ENCODE data around the gene YRDC. TPM values are rescaled to one million over a fixed set of nuclear protein-coding genes. Genes with fewer than 3 reads are reported as not detected.

The YRDC gene
- total and polyA plus RNA-seq, 2 of the 13 experiments (the other 11 are each of a cell fraction or from before 2014, with no cell fraction given): 27.5 to 29.2 TPM

DNA sequence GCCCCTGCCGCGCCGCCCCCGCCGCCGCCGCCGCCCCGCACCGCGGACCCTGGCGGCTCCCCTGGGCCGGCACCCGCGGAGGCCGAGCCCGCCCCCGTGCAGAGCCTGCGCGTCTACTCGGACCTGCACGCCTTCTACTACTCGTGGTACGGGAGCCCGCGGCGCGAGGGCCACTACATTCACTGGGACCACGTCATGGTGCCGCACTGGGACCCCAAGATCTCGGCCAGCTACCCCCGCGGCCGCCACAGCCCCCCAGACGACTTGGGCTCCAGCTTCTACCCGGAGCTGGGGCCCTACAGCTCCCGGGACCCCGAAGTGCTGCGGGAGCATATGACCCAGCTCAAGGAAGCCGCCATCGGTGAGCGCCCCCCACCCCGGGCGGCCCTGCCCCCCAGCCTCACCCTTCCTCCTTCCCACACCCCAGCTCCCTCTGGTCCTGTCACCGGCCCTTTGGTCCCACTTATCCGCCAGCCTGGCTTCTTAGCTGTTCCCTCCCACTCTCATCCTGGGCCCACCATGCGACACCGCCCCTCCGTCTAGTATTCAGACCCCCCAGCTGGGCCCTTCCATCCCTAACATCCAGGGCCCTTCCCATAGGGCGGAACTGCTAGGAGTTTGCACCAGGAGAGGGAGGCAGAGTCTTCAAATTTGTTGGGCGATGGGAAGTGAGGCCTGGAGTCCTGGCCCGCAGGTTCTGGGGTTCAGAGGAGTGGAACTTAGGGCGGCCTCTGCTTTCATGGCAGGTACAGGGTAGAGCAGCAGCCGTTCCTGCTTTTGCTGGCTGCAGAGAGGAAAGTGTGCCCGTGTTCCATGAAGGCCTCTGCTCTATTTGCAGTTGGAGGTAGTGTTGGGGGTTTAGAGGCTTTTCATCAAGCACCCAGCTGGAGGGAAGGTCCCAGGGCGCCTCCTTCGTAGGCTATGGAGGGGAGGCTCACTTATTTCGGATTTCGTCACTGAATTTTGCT lies 13.4 kb downstream of the YRDC start (continued):
- TF ChIP-seq, protein P1, sequence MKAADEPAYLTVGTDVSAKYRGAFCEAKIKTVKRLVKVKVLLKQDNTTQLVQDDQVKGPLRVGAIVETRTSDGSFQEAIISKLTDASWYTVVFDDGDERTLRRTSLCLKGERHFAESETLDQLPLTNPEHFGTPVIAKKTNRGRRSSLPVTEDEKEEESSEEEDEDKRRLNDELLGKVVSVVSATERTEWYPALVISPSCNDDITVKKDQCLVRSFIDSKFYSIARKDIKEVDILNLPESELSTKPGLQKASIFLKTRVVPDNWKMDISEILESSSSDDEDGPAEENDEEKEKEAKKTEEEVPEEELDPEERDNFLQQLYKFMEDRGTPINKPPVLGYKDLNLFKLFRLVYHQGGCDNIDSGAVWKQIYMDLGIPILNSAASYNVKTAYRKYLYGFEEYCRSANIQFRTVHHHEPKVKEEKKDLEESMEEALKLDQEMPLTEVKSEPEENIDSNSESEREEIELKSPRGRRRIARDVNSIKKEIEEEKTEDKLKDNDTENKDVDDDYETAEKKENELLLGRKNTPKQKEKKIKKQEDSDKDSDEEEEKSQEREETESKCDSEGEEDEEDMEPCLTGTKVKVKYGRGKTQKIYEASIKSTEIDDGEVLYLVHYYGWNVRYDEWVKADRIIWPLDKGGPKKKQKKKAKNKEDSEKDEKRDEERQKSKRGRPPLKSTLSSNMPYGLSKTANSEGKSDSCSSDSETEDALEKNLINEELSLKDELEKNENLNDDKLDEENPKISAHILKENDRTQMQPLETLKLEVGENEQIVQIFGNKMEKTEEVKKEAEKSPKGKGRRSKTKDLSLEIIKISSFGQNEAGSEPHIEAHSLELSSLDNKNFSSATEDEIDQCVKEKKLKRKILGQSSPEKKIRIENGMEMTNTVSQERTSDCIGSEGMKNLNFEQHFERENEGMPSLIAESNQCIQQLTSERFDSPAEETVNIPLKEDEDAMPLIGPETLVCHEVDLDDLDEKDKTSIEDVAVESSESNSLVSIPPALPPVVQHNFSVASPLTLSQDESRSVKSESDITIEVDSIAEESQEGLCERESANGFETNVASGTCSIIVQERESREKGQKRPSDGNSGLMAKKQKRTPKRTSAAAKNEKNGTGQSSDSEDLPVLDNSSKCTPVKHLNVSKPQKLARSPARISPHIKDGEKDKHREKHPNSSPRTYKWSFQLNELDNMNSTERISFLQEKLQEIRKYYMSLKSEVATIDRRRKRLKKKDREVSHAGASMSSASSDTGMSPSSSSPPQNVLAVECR (CRISPR knock-in tag; IDR thresholded peaks at IDR 0.05; ENCODE audit: borderline replicate concordance): peak; percentile 10
- TF ChIP-seq MAFG (CRISPR knock-in tag; IDR thresholded peaks at IDR 0.05) (no peak), ZNF777 (CRISPR knock-in tag; IDR thresholded peaks at IDR 0.05) (peak; percentile 57), SRF (IDR thresholded peaks at IDR 0.05; ENCODE audit: low read depth, low read length) (no peak), TCF7L2 (IDR thresholded peaks at IDR 0.05; ENCODE audit: low read depth, low read length) (no peak), ZFY (CRISPR knock-in tag; IDR thresholded peaks at IDR 0.05) (peak; percentile 45), ZNF768 (CRISPR knock-in tag; IDR thresholded peaks at IDR 0.05) (0 out of 2 replicates have a peak, but pooled peaks have one; percentile 6), MEIS2 (CRISPR knock-in tag; IDR thresholded peaks at IDR 0.05) (no peak)
- TF ChIP-seq, protein P2, sequence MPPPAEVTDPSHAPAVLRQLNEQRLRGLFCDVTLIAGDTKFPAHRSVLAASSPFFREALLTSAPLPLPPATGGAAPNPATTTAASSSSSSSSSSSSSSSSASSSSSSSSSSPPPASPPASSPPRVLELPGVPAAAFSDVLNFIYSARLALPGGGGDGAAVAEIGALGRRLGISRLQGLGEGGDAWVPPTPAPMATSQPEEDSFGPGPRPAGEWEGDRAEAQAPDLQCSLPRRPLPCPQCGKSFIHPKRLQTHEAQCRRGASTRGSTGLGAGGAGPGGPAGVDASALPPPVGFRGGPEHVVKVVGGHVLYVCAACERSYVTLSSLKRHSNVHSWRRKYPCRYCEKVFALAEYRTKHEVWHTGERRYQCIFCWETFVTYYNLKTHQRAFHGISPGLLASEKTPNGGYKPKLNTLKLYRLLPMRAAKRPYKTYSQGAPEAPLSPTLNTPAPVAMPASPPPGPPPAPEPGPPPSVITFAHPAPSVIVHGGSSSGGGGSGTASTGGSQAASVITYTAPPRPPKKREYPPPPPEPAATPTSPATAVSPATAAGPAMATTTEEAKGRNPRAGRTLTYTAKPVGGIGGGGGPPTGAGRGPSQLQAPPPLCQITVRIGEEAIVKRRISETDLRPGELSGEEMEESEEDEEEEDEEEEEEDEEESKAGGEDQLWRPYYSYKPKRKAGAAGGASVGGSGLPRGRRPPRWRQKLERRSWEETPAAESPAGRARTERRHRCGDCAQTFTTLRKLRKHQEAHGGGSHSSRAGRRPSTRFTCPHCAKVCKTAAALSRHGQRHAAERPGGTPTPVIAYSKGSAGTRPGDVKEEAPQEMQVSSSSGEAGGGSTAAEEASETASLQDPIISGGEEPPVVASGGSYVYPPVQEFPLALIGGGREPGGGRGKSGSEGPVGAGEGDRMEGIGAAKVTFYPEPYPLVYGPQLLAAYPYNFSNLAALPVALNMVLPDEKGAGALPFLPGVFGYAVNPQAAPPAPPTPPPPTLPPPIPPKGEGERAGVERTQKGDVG (CRISPR knock-in tag; IDR thresholded peaks at IDR 0.05; ENCODE audit: borderline replicate concordance): 0 out of 2 replicates have a peak, but pooled peaks have one; percentile 14
- TF ChIP-seq, protein P3, sequence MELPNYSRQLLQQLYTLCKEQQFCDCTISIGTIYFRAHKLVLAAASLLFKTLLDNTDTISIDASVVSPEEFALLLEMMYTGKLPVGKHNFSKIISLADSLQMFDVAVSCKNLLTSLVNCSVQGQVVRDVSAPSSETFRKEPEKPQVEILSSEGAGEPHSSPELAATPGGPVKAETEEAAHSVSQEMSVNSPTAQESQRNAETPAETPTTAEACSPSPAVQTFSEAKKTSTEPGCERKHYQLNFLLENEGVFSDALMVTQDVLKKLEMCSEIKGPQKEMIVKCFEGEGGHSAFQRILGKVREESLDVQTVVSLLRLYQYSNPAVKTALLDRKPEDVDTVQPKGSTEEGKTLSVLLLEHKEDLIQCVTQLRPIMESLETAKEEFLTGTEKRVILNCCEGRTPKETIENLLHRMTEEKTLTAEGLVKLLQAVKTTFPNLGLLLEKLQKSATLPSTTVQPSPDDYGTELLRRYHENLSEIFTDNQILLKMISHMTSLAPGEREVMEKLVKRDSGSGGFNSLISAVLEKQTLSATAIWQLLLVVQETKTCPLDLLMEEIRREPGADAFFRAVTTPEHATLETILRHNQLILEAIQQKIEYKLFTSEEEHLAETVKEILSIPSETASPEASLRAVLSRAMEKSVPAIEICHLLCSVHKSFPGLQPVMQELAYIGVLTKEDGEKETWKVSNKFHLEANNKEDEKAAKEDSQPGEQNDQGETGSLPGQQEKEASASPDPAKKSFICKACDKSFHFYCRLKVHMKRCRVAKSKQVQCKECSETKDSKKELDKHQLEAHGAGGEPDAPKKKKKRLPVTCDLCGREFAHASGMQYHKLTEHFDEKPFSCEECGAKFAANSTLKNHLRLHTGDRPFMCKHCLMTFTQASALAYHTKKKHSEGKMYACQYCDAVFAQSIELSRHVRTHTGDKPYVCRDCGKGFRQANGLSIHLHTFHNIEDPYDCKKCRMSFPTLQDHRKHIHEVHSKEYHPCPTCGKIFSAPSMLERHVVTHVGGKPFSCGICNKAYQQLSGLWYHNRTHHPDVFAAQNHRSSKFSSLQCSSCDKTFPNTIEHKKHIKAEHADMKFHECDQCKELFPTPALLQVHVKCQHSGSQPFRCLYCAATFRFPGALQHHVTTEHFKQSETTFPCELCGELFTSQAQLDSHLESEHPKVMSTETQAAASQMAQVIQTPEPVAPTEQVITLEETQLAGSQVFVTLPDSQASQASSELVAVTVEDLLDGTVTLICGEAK (IDR thresholded peaks at IDR 0.05): no peak
- TF ChIP-seq, protein P3 (CRISPR knock-in tag; IDR thresholded peaks at IDR 0.05): peak; percentile 39; the same call in 1 of the 2 replicates

Data from HepG2 (cell line).